Measurements from ENCODE around the gene PRKCZ. TPM values are rescaled to one million over a fixed set of nuclear protein-coding genes. Genes with fewer than 3 reads are reported as not detected.

The PRKCZ gene
- total RNA-seq, 2 experiments from 2014 or later, result 8.0 to 10.0 TPM

DNA sequence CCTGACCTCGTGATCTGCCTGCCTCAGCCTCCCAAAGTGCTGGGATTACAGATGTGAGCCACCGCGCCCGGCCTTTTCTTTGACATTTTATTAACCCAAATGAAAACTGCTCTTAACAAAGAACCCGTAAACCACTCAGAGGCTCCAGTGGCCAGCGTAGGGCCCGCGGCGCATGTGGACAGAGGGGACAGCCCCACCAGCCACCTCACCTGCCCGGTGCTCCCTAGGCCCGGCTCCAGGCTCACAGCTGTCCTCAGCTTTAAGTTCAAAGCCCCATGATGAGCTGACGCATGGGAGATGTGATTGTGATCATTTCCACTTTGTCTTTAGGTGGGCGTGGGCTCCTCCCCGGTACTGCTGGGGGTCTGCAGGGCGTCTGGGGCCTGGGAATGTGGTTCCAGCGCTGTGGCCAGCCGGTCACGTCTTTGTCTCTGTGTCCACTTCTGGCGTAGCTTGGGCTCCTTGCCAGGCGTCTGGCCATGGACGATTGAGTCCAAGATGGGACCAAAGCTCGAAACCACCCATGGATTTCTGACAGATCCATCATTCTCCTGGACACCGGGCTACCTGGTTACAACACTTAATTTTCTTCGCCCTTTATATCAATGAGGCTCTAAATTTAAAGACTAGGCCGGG, 6.9 kb downstream of the PRKCZ start:
- Histone ChIP-seq H3K79me2 (ENCODE audit: insufficient read depth, low read depth, low read length) (no peaks in the 10 kb centered on the region), H3K36me3 (ENCODE audit: insufficient read depth, low read length) (no peaks in the 10 kb centered on the region), H3K4me1 (ENCODE audit: insufficient read depth, low read length, poor library complexity, severe bottlenecking) (no peaks in the 10 kb centered on the region), H4K20me1 (ENCODE audit: insufficient read depth, low read length) (no peaks in the 10 kb centered on the region), H3K4me3 (ENCODE audit: low read depth, low read length, poor library complexity, severe bottlenecking) (no peak overlapping the region), H3K4me2 (ENCODE audit: low read length) (no peak overlapping the region), H3K9me2 (ENCODE audit: insufficient read depth, low read length) (no peaks in the 10 kb centered on the region), H2AFZ (ENCODE audit: low read length) (no peak overlapping the region), H3K27ac (ENCODE audit: low read depth, low read length, poor library complexity, severe bottlenecking) (no peak overlapping the region), H3K9me3 (ENCODE audit: low read length) (no peaks in the 10 kb centered on the region)
- ChIA-PET CTCF (ENCODE audit: unreplicated experiment) (no interaction called here), POLR2A (no interaction called here)
- no TSS peak for BruUV-seq (replicated peaks)
- no peak for TF ChIP-seq EZH2phosphoT487 (IDR thresholded peaks at IDR 0.05; ENCODE audit: borderline replicate concordance, low read depth, low read length)
- TF ChIP-seq, protein P1, sequence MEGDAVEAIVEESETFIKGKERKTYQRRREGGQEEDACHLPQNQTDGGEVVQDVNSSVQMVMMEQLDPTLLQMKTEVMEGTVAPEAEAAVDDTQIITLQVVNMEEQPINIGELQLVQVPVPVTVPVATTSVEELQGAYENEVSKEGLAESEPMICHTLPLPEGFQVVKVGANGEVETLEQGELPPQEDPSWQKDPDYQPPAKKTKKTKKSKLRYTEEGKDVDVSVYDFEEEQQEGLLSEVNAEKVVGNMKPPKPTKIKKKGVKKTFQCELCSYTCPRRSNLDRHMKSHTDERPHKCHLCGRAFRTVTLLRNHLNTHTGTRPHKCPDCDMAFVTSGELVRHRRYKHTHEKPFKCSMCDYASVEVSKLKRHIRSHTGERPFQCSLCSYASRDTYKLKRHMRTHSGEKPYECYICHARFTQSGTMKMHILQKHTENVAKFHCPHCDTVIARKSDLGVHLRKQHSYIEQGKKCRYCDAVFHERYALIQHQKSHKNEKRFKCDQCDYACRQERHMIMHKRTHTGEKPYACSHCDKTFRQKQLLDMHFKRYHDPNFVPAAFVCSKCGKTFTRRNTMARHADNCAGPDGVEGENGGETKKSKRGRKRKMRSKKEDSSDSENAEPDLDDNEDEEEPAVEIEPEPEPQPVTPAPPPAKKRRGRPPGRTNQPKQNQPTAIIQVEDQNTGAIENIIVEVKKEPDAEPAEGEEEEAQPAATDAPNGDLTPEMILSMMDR (conservative IDR thresholded peaks at IDR 0.05; ENCODE audit: low read length), result no peak
- no peak for DNase-seq (ENCODE audit: low spot score)
- intact Hi-C loops (cut with micrococcal nuclease; ENCODE audit: unreplicated experiment), result no loop called here

DNA sequence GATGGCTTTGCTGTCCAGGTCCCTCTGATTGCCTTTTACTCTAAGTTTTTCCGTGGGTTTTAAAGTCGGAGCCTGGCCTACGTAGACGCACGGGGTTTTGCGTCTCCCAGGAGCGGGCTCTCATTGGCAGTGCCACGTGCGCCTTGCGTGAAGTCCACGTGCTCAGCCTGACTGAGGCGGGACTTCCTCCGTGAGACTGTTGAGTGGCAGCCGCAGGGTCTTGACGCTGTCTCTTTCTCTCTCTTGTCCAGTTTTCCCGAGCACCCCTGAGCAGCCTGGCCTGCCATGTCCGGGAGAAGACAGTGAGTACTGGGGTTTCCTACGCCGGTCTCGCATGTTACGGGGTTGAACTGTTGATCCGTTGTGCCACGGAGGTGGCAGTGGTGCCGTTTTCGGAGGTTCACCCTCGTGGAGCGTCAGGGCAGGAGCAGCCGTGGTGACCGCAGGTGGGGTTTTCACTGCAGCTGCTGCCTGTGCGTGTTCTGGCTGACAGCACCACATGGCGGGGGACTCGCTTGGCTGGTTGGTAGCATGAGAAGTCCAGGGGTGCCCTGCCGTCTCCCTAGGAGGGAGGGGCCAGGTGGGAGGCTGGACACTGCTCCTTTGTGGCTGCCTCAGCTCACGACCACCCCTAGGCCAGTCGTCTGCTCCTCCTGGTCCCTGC, 9.2 kb downstream of the PRKCZ start:
- Histone ChIP-seq H3K4me1 (ENCODE audit: insufficient read depth, low read length, poor library complexity, severe bottlenecking) (no peaks in the 10 kb centered on the region), H2AFZ (ENCODE audit: low read length) (no peak overlapping the region), H4K20me1 (ENCODE audit: insufficient read depth, low read length) (no peaks in the 10 kb centered on the region), H3K9me2 (ENCODE audit: insufficient read depth, low read length) (no peaks in the 10 kb centered on the region), H3K4me2 (ENCODE audit: low read length) (no peak overlapping the region), H3K9me3 (ENCODE audit: low read length) (0 out of 2 replicates have a peak, but pooled peaks cover 4% of the 10 kb centered on the region), H3K36me3 (ENCODE audit: insufficient read depth, low read length) (no peaks in the 10 kb centered on the region), H3K27ac (ENCODE audit: low read depth, low read length, poor library complexity, severe bottlenecking) (no peak overlapping the region), H3K79me2 (ENCODE audit: insufficient read depth, low read depth, low read length) (no peaks in the 10 kb centered on the region), H3K4me3 (ENCODE audit: low read depth, low read length, poor library complexity, severe bottlenecking) (no peak overlapping the region)
- no TSS peak for BruUV-seq (replicated peaks)
- TF ChIP-seq EZH2phosphoT487 (IDR thresholded peaks at IDR 0.05; ENCODE audit: borderline replicate concordance, low read depth, low read length), result no peak
- TF ChIP-seq, protein P1 (conservative IDR thresholded peaks at IDR 0.05; ENCODE audit: low read length), result no peak
- ChIA-PET CTCF (ENCODE audit: unreplicated experiment) (no interaction called here), POLR2A (no interaction called here)
- intact Hi-C loops (cut with micrococcal nuclease; ENCODE audit: unreplicated experiment), result no loop called here
- no peak for DNase-seq (ENCODE audit: low spot score)

DNA sequence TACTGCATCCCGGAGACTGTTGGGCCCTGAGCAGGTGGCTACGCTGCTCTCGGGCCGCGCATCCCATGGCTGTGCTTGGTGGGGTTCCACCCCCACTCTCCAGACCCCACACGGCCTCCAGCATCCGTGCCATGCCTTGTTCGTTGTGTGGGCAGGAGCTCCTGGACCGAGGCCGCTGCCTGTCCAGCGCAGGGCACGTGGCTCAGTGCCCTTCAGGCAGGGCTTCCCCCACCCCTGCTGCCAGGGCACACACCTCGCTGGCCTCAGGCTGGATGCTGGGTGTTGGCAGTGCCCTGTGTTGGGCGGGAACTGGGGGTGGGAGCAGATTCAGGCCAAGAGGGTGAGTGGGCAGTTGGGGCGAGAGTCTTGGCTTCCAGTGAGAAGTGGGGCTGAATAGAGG, 9.9 kb downstream of the PRKCZ start:
- BruUV-seq (replicated peaks), result no TSS peak
- ChIA-PET POLR2A (no interaction called here), CTCF (ENCODE audit: unreplicated experiment) (no interaction called here)
- H3K4me1 ChIP-seq (ENCODE audit: insufficient read depth, low read length, poor library complexity, severe bottlenecking), result no peaks in the 10 kb centered on the region
- H3K4me2 ChIP-seq (ENCODE audit: low read length), result no peak overlapping the region
- TF ChIP-seq, protein P1 (conservative IDR thresholded peaks at IDR 0.05; ENCODE audit: low read length), result no peak
- no peak for TF ChIP-seq EZH2phosphoT487 (IDR thresholded peaks at IDR 0.05; ENCODE audit: borderline replicate concordance, low read depth, low read length)
- no peaks in the 10 kb centered on the region for H3K9me2 ChIP-seq (ENCODE audit: insufficient read depth, low read length)
- no peaks in the 10 kb centered on the region for H3K36me3 ChIP-seq (ENCODE audit: insufficient read depth, low read length)
- H3K4me3 ChIP-seq (ENCODE audit: low read depth, low read length, poor library complexity, severe bottlenecking), result no peak overlapping the region
- no peaks in the 10 kb centered on the region for H4K20me1 ChIP-seq (ENCODE audit: insufficient read depth, low read length)
- H3K27ac ChIP-seq (ENCODE audit: low read depth, low read length, poor library complexity, severe bottlenecking), result no peak overlapping the region
- 0 out of 2 replicates have a peak, but pooled peaks cover 11% of the 10 kb centered on the region for H3K9me3 ChIP-seq (ENCODE audit: low read length)
- no peaks in the 10 kb centered on the region for H3K79me2 ChIP-seq (ENCODE audit: insufficient read depth, low read depth, low read length)
- H2AFZ ChIP-seq (ENCODE audit: low read length), result no peak overlapping the region
- intact Hi-C loops (cut with micrococcal nuclease; ENCODE audit: unreplicated experiment), result no loop called here
- no peak for DNase-seq (ENCODE audit: low spot score)
